OCI-M2 (cell line): ENCODE results near the gene TNIK.

Source experiments
- DNase-seq: peaks from one replicate; lab custom pipeline; 2025; ENCODE audit not compliant: unreplicated experiment; lab: John Stamatoyannopoulos, UW

TNIK gene

GRCh38 chr3:171459942-171460724 is at the start of gene TNIK:
TSS of gene TNIK (minus strand) at chr3:171460405. CDS start at chr3:171460063, 342 bp downstream.
- DNase-seq = peak; percentile 76

GRCh38 chr3:171508676-171509075 is 48.5 kb upstream of the TNIK start:
- DNase-seq = no peak

- DNase-seq = no peak
These were observed 48.0 kb upstream of the TNIK start for GRCh38 chr3:171508206-171508605.

DNA sequence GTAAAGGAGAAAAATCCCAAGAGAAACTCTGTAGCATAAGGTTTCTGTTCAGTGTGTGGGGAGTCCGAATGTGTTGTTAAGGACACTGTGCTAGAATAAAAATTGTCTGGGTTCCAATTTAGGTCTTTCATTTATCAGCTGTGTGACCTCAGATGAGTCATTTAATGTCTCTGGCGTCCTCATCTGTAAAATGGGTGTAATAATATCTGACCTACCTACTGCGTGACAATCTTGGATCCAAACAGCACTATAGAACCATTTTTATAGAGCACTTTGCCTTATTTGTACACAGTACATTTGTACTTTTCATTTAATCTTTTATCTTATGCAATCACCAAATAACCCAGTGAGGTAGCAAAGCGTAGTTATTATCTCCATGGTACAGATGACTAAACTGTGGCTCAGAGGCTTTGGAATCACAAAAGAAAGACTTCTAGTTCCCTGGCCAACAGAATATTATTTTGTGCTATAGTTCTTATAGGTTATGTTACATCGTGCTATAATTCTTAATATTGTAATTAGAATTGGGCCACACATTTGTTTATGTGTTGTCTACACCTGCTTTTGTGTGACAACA is 46.6 kb upstream of the TNIK start:
- no peak for DNase-seq

GRCh38 chr3:171505822-171506333 is 45.7 kb upstream of the TNIK start:
- DNase-seq = no peak

DNA sequence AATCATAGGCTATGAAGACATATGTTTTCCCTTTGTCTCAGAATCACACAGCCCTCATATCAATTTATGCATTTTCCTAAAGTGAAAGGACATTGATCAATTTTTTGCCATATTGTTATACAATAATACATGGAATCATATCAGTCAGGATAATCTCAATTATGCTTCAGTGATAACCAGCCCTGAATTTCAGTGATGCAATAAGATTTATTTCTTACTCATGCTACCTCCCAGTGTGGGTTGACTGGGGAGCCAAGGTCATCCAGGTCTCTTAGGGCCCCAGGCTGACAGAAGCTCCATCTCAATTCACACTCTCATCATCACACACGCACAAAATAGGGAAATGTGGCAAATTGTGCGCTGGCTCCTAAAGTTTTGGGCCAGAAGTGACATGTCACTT is 44.2 kb upstream of the TNIK start:
- no peak for DNase-seq

DNA sequence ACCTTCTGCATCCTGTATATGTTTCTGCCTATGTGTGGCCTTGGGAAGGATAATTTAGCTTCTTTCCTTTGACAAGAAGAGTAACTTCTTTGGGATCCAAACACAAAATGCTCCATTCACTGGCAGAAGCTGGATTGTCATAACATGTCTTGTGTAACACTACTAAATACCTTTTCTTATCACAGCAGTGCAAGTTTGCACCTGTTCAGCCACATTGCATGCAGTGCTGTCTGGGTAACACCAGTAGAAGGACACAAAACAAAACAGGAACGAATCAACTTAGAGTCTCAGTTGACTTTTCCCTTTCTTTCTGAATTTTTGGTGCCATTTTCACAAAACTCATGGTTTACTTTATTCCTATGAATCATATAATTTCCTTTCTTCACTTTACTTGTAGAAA is 43.6 kb upstream of the TNIK start:
- DNase-seq = no peak

GRCh38 chr3:171498921-171499320 is 38.7 kb upstream of the TNIK start:
- DNase-seq = no peak

GRCh38 chr3:171497468-171497867 is 37.3 kb upstream of the TNIK start:
- DNase-seq = no peak

DNA sequence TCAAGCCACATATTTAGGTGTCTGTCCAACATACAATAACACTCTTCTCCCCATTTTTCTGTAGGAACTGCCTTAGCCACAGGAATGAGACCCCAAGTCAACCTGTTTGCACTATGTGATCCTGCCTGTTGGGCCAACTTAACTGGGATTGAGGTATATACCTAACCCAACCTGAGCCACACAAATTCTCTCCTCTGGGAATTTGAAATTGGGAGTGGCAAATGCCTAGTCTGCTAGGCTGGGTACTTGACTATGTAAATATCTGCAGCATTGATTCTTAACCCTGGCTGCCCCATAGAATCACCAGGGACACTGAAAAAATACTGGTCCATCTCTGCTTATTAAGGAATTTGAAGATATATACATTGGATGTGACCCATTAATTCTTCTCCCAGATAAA is 35.2 kb upstream of the TNIK start:
- no peak for DNase-seq

DNA sequence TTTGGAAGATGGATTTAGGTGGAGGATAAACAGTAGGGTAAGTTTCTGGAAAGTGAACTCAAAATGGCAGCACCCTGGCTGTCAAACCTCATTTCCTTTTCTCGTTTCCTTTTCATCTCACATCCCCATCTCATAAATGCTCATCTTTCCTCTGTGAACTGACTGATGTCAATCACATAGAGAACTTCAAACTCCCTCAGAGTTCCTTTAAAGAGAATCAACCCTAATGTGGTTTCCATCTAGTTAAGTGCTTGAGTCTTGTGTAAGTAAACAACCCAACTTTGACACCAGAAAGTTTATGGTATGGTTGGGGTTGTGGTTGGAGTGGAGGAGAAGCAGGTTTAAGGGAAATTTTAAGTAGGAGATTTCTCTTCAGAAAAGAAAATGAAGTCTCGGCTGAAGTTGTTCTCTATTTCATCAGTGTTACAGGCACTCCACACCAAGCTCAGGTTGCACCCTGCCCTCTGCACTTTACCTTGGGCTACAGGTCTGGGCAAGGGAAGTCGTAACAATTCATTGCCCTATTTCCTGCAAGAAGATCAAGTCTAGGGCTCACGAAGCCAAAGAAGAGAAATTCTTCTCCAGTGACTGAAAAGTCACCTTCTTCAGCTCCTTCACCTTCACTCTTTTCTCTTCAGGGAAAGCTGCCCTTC is 34.4 kb upstream of the TNIK start:
- no peak for DNase-seq

GRCh38 chr3:171491361-171491760 is 31.2 kb upstream of the TNIK start:
- no peak for DNase-seq

DNA sequence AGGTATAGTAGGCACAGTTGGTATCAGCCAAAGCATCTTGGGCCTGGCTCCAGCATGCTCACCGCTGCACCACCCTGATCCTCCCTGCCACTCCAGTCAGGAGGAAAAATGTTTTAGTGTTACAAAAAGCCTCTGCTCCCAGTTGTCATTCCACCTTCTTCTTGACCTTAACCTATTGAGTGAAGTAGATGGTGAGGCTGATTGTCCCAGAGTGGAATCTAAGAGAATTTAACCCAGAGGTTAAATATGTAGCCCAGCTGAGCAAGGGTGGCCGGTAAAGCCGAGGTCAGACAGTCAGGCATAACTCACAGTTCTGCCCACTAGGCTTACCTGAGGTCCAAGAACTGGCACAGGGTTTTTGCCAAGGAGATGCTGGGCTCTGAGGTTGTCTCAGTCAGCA is 30.7 kb upstream of the TNIK start:
- DNase-seq = no peak

DNA sequence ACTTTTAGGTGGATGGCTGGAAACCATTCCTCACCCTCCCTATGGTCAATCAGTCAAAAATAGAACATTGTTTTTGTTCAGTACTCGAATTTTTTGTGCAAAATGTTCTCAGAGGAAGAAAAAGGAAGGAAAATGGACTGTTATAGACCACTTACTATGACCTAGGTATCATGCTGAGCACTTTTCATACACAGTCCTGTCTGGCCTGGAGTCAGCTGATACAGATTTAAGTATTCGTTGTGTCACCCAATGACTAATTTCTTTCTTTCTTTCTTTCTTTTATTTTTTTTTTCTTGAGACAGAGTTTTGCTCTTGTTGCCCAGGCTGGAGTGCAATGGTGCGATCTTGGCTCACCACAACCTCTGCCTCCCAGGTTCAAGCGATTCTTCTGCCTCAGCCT is 29.1 kb upstream of the TNIK start:
- no peak for DNase-seq

- DNase-seq = no peak
These were observed 28.3 kb upstream of the TNIK start for GRCh38 chr3:171488479-171488878.

DNA sequence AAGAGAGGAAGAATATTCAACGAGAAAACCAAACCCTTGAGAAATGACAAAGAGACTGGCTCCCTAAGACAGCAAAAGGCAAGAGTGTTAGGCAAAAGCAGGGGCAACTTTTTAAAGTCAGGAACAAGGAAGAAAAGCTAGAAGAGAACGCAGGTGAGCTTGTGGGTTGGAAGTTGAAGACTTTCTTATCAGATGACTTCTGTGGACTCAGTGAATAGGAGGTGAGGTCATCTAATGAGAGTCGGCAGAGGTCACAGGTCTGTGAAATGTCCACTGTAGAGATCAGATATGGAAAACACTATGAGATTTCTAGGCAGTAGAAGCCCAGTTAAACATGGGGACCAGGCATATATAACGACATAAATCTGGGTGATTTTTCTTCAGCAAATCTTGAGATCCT is 27.2 kb upstream of the TNIK start:
- DNase-seq = no peak

GRCh38 chr3:171485338-171485737 is 25.1 kb upstream of the TNIK start:
- DNase-seq = no peak

DNA sequence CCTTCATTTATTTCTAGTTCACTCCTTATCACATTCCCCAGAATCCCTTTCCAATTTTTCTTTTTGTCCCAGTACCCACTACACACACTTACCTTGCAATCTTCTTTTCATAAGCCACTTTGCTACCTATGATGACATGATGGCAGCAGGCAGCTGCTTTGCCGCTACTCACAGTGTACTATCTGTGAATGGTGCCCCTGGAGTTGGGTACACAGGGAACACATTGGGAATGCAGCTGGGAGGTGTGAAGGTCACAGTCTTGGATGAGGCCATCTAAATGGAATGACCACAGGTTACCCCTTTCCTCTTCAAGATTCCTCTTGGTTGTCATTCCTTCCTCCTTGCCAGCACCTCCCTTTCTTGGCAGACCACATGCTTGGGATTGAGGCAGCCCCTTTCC is 20.8 kb upstream of the TNIK start:
- no peak for DNase-seq

DNA sequence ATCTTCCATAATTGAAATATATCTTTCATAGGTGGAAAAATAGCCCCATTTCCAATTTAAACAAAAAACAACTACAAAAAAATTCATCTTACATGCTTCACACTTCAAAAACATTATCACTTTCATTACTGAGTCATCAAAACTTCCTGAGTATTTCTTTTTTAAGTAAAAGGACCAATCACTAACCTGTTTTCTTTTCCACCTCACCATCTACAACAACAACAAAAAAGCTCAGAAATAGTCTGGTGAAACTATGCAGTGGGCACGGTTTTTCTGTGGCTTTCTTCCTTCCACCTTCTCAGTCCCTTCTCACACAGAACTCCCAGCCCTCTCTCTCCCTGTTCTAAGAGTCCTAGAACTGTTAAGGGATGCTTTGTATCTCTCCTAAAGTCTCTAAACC is 20.3 kb upstream of the TNIK start:
- DNase-seq = no peak

- no peak for DNase-seq
These were observed 16.4 kb upstream of the TNIK start for GRCh38 chr3:171476532-171477102.

DNA sequence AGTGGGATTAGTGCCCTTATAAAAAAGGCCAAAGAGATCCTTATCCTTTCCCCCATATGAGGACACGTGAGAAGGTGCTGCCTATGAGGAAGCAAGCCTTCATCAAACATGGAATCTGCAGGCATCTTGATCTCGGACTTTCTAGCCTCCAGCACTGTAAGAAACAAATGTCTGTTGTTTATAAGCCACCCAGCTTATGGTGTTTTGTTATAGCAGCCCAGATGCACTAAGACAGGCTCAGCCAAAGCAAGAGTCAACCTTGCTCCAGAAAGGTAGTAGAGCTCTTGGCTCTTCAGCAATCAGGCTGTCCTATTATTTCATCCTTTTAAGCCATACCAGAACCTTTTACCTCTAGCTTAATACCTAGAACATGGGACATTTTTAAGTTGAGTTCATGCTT is 12.3 kb upstream of the TNIK start:
- no peak for DNase-seq

- peak; percentile 84 for DNase-seq
These were observed 10.6 kb upstream of the TNIK start for GRCh38 chr3:171470714-171471227.
